Adrenal gland (tissue), 12 donors: ENCODE results near the gene SERPINE2. TPM values are rescaled to one million over a fixed set of nuclear protein-coding genes. Genes with fewer than 3 reads are reported as not detected.

Experiments used
- DNase-seq, 7 donors: peaks; one replicate each; pipeline ENCODE4 v3.0.0-alpha.2; 2019 to 2020
- H3K27ac ChIP-seq, 5 donors: fragments of 200-600 bp; sonication (generic) in 4 of 5; 1 replicate in 3 of 5; 2 replicates in 2 of 5; pipeline versions ENCODE4 v1.5.1 to v1.8.0; 2016 to 2020; ENCODE audit warnings: mild to moderate bottlenecking in 1 of 5
- H3K27me3 ChIP-seq: fragments of 200-600 bp; 2 replicates; pipeline ENCODE4 v1.8.0; 2021
- H3K36me3 ChIP-seq, 2 donors: fragments of 200-600 bp; replicated peaks in 1 of 2; 1 replicate in 1 of 2; 2 replicates in 1 of 2; pipeline versions ENCODE4 v1.5.1 to v1.8.0; 2018 to 2022
- H3K4me1 ChIP-seq, 2 donors: fragments of 200-600 bp; replicated peaks in 1 of 2; 1 replicate in 1 of 2; 2 replicates in 1 of 2; pipeline versions ENCODE4 v1.5.1 to v1.8.0; 2018 to 2021
- H3K4me3 ChIP-seq, 4 donors: fragments of 200-600 bp; sonication (generic) in 3 of 4; one replicate each; pipeline ENCODE4 v1.5.1; 2016 to 2018
- H3K9me3 ChIP-seq, 3 donors: fragments of 200-600 bp; sonication (generic) in 1 of 3; replicated peaks in 1 of 3; 1 replicate in 2 of 3; 2 replicates in 1 of 3; pipeline versions ENCODE4 v1.5.1 to v1.8.0; 2016 to 2021
- POLR2A ChIP-seq, 2 donors: fragments of 450-650 bp; IDR thresholded peaks; one replicate each; pipeline ENCODE4 v1.6.1; 2017; ENCODE audit warnings: antibody characterized with exemption in 2 of 2, mild to moderate bottlenecking in 2 of 2, moderate library complexity in 1 of 2
- WGBS, 4 donors: extraction: QIAGEN DNeasy Blood & Tissue Kit in 2 of 4; methylation state at CpG; one replicate each; pipeline versions ENCODE4 v1.1.5 to v1.1.7; 2013 to 2017; 5-methylcytosine and 5-hydroxymethylcytosine counted together
- intact Hi-C, 2 donors: fragments of 100-400 bp; cut with DNase I; formaldehyde crosslinking; loops; one replicate each; pipeline versions ENCODE4 v1.14.1 to v1.15.0; 2022 to 2023
- polyA plus RNA-seq, 3 donors: library from polyadenylated mRNA; stranded (reverse); fragments of 200-250 nt in 2 of 3; fragments of 350-450 nt in 1 of 3; fragmentation: Illumina TruSeq in 1 of 3; extraction: RNeasy Lipid Tissue Mini Kit (QIAGEN cat#74804) in 1 of 3; gene quantifications; one replicate each; pipeline ENCODE4 v1.2.3, GENCODE V29; 2013 to 2014
- total RNA-seq, 9 donors: library from RNA; depleted of rRNA in 4 of 9; stranded (reverse); fragments of >200 nt in 4 of 9; fragments of 120-200 nt in 1 of 9; fragmentation: NEBNext Ultra II Directional in 1 of 9; extraction: Animal tissue kit (Norgen Biotek cat#: 25700) in 1 of 9; gene quantifications; one replicate each; pipeline versions ENCODE4 v1.1.0 to v1.2.4, GENCODE V29; 2013 to 2023
- TF ChIP-seq, protein P1 (sequence below), 6 experiments: fragments of 450-650 bp in 4 of 6; fragments of 200-600 bp in 2 of 6; sonication (generic) in 1 of 6; IDR thresholded peaks; 1 replicate in 5 of 6; 2 replicates in 1 of 6; pipeline versions ENCODE4 v1.5.1 to v1.8.0; 2016 to 2021; ENCODE audit warnings: antibody characterized with exemption in 6 of 6, mild to moderate bottlenecking in 2 of 6, moderate library complexity in 1 of 6
- donor health status: healthy with polysubstance abuse.
- donor health status: Bipolar disorder and iron deficiency.
- donor health status: DM: yes; HTN: yes; CAD: no.
- donor health status: DM: no; HTN: no; CAD: no.
- donor health status: DM: no; HTN: no; CAD: no.
- donor health status: DM: yes; HTN: yes; CAD: no.

SERPINE2 gene
- total and polyA plus RNA-seq, 12 donors, result 6.2 to 61.6 (median 16.0) TPM

DNA sequence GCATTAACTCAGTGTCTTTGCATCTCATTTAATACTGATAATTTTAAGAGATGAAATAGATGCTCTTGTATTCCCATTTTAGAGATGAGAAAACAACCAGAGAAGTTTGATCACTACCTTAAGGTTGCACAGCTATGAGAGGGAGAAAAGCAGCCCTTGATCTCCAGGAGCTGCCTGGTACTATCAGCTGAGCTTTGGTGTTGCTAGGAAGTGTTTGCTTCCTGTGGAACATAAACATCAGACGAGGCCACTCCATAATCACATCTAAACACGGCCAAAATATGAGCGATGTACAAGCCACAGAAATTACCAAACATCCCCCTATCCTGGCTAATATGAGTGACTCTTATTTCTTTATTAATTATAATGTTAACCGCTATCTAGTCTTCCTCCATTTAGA lies 93.3 kb downstream of the SERPINE2 start:
- no peak overlapping the region for H3K27ac ChIP-seq
- WGBS, 4 donors, result 42 to 58% (median 47%) methylated on average over 4 of the region's 4 CpGs
- intact Hi-C loops, result no loop called here

DNA sequence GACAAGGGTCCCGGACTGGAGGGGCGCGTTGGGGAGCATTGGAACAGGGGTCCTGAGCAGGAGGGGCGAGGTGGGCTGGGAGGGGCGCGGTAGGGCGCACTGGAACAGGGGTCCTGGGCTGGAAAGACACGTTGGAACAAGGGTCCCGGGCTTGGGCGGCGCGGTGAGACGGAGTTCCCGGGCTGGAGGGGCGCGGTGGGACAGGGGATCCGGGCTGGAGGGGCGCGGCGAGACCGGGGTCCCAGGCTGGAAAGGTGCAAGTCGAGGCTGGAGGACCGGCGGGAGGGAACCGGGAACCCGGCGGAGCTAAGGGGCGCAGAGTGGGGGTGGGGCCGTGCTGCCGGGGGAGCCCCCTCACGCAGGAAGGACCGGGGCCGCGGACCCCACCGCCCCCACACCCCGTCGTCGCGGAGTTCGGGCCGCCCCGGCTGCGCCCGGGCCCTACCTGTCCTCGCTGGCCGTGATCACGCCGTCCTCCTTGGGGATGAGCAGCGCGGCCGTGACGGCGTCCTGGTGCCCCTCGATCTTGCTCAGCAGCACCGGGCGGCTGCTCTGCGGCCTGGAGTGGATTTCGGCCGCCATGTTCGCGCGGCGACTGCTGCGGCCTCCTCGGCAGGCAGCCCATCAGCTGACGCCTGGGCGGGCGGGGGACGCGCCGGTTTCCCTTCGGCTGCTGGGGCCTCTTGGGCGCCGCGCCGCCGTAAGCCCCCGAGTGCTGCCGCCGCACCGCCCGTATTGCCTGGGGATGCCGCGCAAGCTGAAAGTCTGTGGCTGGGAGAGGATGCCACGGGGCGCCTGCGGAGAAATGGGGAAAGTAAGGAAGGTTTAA lies 94.2 kb downstream of the SERPINE2 start, which contains the start of gene WDFY1:
Gene WDFY1, minus strand, starts transcription at position 633 of the 829 bp plus-strand sequence. Its CDS starts 51 bp downstream, at position 582.
- peak; percentile 87 to 92 (median 89) for DNase-seq
- WGBS, 4 donors, result 0 to 1% (median 1%) methylated on average over 14 to 87 of the region's 87 CpGs
- intact Hi-C loops, result no loop called here

More for the DNA sequence above, 93.3 kb downstream of the SERPINE2 start:
- peak overlapping the region in 1 of 4 donors; percentile 68 for H3K4me3 ChIP-seq
- H3K27me3 ChIP-seq, result no peaks in the 10 kb centered on the region
- no peak for DNase-seq
- no peaks in the 10 kb centered on the region for H3K36me3 ChIP-seq
- TF ChIP-seq POLR2A (IDR thresholded peaks at IDR 0.05), result no peak
- TF ChIP-seq, protein P1, sequence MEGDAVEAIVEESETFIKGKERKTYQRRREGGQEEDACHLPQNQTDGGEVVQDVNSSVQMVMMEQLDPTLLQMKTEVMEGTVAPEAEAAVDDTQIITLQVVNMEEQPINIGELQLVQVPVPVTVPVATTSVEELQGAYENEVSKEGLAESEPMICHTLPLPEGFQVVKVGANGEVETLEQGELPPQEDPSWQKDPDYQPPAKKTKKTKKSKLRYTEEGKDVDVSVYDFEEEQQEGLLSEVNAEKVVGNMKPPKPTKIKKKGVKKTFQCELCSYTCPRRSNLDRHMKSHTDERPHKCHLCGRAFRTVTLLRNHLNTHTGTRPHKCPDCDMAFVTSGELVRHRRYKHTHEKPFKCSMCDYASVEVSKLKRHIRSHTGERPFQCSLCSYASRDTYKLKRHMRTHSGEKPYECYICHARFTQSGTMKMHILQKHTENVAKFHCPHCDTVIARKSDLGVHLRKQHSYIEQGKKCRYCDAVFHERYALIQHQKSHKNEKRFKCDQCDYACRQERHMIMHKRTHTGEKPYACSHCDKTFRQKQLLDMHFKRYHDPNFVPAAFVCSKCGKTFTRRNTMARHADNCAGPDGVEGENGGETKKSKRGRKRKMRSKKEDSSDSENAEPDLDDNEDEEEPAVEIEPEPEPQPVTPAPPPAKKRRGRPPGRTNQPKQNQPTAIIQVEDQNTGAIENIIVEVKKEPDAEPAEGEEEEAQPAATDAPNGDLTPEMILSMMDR (IDR thresholded peaks at IDR 0.05), result no peak
- no peaks in the 10 kb centered on the region for H3K9me3 ChIP-seq
- peaks cover 11 to 29% of the 10 kb centered on the region in 2 donors for H3K4me1 ChIP-seq

GRCh38 chr2:223944166-223944702 lies 94.9 kb downstream of the SERPINE2 start:
- no peaks in the 10 kb centered on the region for H3K27me3 ChIP-seq
- H3K4me3 ChIP-seq, result peak overlapping the region; percentile 51 to 94 (median 80)
- H3K4me1 ChIP-seq, result peaks cover 11 to 29% of the 10 kb centered on the region in 2 donors
- no peak for TF ChIP-seq POLR2A (IDR thresholded peaks at IDR 0.05)
- TF ChIP-seq, protein P1 (IDR thresholded peaks at IDR 0.05), result no peak
- 0 to 1% (median 1%) methylated on average over 21 to 46 of the region's 46 CpGs for WGBS, 4 donors
- DNase-seq, result peak in 6 of 7 donors; percentile 41 to 62 (median 49)
- H3K36me3 ChIP-seq, result no peaks in the 10 kb centered on the region
- H3K9me3 ChIP-seq, result no peaks in the 10 kb centered on the region
- intact Hi-C loops, result no loop called here
- peak overlapping the region; percentile 37 to 91 (median 85) for H3K27ac ChIP-seq

More for the DNA sequence above, 94.2 kb downstream of the SERPINE2 start, which contains the start of gene WDFY1:
- Histone ChIP-seq H3K27me3 (no peaks in the 10 kb centered on the region), H3K4me1 (peaks cover 11 to 29% of the 10 kb centered on the region in 2 donors), H3K36me3 (no peaks in the 10 kb centered on the region), H3K27ac (peak within 1 kb of the TSS; percentile 37 to 91 (median 85)), H3K9me3 (no peaks in the 10 kb centered on the region), H3K4me3 (peak within 1 kb of the TSS; percentile 51 to 94 (median 80))
- TF ChIP-seq, protein P1 (IDR thresholded peaks at IDR 0.05), result peak in 1 of 6 experiments; percentile 4
- peak; percentile 58 to 87 for TF ChIP-seq POLR2A (IDR thresholded peaks at IDR 0.05)

DNA sequence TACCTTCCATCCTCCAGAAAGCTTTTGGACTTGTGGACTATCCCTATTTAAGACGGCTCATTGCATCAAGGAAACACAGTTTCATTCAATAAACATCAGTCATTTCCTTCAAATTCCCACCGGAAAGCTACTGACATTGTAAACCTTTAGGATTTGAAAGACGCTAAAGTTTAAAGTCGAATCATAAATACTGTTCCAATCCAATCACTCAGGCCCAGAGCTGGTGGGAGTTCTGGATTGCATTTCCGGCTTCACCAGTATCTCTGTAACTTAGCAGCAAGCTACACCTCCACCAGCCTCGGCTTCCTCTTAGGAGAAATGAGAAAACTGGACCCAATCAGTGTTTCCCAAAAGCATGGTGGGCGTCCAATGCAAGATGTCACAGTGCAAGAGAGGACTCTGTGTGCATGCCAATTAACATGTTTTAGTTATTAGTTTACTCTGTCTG lies 95.5 kb downstream of the SERPINE2 start:
- no peaks in the 10 kb centered on the region for H3K36me3 ChIP-seq
- no peak for TF ChIP-seq POLR2A (IDR thresholded peaks at IDR 0.05)
- TF ChIP-seq, protein P1 (IDR thresholded peaks at IDR 0.05), result no peak
- H3K4me1 ChIP-seq, result peaks cover 11 to 29% of the 10 kb centered on the region in 2 donors
- peak in 2 of 7 donors; percentile 12 to 19 for DNase-seq
- H3K27ac ChIP-seq, result peak overlapping the region in 3 of 5 donors; percentile 85 to 91 (median 91)
- intact Hi-C loops, result no loop called here
- H3K27me3 ChIP-seq, result no peaks in the 10 kb centered on the region
- WGBS, 4 donors, result 27 to 34% (median 32%) methylated on average over 7 of the region's 7 CpGs
- peak overlapping the region in 1 of 4 donors; percentile 68 for H3K4me3 ChIP-seq
- H3K9me3 ChIP-seq, result no peaks in the 10 kb centered on the region
